Ovary (tissue), 9 donors: ENCODE results near the gene ARHGEF11. TPM values are rescaled to one million over a fixed set of nuclear protein-coding genes. Genes with fewer than 3 reads are reported as not detected.
A peak's percentile ranks its signal among the peaks of the same experiment; 100 is the strongest.

Experiments used
- DNase-seq, 5 donors: peaks; one replicate each; pipeline ENCODE4 v3.0.0-alpha.2; 2019 to 2020
- H3K27ac ChIP-seq, 2 donors: fragments of 200-600 bp; one replicate each; pipeline versions ENCODE4 v1.5.1 to v1.8.0; 2019 to 2022
- H3K27me3 ChIP-seq: fragments of 200-600 bp; one replicate; pipeline ENCODE4 v1.8.0; 2022
- H3K36me3 ChIP-seq: fragments of 200-600 bp; sonication (generic); one replicate; pipeline ENCODE4 v1.5.1; 2019
- H3K4me1 ChIP-seq: one replicate; pipeline ENCODE4 v1.8.1; 2013; ENCODE audit warnings: mild to moderate bottlenecking, moderate library complexity; ENCODE audit not compliant: insufficient read depth
- H3K4me3 ChIP-seq: fragments of 200-600 bp; sonication (generic); one replicate; pipeline ENCODE4 v1.5.1; 2017
- H3K9me3 ChIP-seq, 2 donors: fragments of 200-600 bp in 1 of 2; sonication (generic) in 1 of 2; one replicate each; pipeline versions ENCODE4 v1.5.1 to v1.8.1; 2013 to 2019; ENCODE audit warnings: mild to moderate bottlenecking in 1 of 2, moderate library complexity in 1 of 2
- EP300 ChIP-seq: sonication (generic); formaldehyde crosslinking; IDR thresholded peaks from one replicate; pipeline ENCODE4 v1.6.1; 2017; ENCODE audit warnings: antibody characterized with exemption
- POLR2A ChIP-seq: fragments of 450-650 bp; IDR thresholded peaks from one replicate; pipeline ENCODE4 v1.6.1; 2017; ENCODE audit warnings: antibody characterized with exemption, mild to moderate bottlenecking, moderate library complexity
- WGBS, 3 donors: extraction: QIAGEN DNeasy Blood & Tissue Kit in 1 of 3; methylation state at CpG; one replicate each; pipeline versions ENCODE4 v1.1.5 to v1.1.7; 2013 to 2017; 5-methylcytosine and 5-hydroxymethylcytosine counted together
- intact Hi-C, 4 donors: fragments of 100-400 bp; cut with DNase I; formaldehyde crosslinking; loops; one replicate each; pipeline versions ENCODE4 v1.11.0 to v1.15.1; 2022 to 2023
- polyA plus RNA-seq, 2 donors: library from polyadenylated mRNA; stranded (reverse); fragments of 200-250 nt in 1 of 2; fragments of 350-450 nt in 1 of 2; fragmentation: Illumina TruSeq in 1 of 2; extraction: RNeasy Lipid Tissue Mini Kit (QIAGEN cat#74804) in 1 of 2; gene quantifications; one replicate each; pipeline ENCODE4 v1.2.3, GENCODE V29; 2013 to 2014
- total RNA-seq, 7 donors: library from RNA; depleted of rRNA in 2 of 7; stranded (reverse); fragments of >200 nt in 2 of 7; fragmentation: NEBNext Ultra II Directional in 3 of 7; extraction: Animal tissue kit (Norgen Biotek cat#: 25700) in 3 of 7; gene quantifications; one replicate each; pipeline versions ENCODE4 v1.1.0 to v1.2.4, GENCODE V29; 2016 to 2023
- TF ChIP-seq, protein P1 (sequence below), 3 donors: fragments of 450-650 bp in 2 of 3; fragments of 200-600 bp in 1 of 3; IDR thresholded peaks; one replicate each; pipeline versions ENCODE4 v1.5.1 to v1.8.0; 2016 to 2022; ENCODE audit warnings: antibody characterized with exemption in 3 of 3, mild to moderate bottlenecking in 1 of 3
- donor health status: DM: no; HTN: no; CAD: no; lungs with moderate emphysema.
- donor health status: DM: no; HTN: no; CAD: no.
- donor health status: Bipolar disorder and iron deficiency.
- donor health status: DM: yes; HTN: yes; CAD: no.
- donor health status: DM: no; HTN: no; CAD: no.
- donor health status: DM: yes; HTN: yes; CAD: no.

The ARHGEF11 gene
- total and polyA plus RNA-seq, 9 donors: 14.3 to 43.9 (median 26.8) TPM

DNA sequence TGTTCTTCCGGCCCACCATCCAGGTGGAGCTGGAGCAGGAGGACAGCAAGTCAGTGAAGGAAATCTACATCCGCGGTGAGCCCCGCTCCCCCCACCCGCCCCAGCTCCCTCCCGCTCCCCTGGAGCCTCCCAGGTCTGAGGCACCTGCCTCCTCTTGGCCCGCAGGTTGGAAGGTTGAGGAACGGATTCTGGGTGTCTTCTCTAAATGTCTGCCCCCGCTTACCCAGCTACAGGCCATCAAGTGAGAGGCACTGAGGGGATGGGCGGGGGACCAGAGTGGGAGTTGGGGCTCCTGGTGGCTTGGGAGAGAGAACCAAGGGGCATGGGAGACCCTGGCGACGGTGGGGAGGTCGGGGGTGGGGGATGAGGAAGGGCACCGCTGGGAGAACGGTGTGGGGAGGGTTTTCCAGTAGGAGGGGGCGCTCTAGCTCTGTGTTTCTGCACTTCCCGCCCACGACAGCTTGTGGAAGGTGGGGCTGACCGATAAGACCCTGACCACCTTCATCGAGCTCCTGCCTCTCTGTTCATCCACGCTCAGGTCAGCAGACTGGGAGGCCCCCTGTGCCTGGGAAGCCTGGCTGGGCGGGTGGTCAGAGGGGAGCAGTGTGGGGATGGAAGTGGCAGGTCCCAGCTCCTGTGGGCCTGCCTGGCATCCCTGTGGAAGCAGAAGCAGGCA, 120.9 kb downstream of the ARHGEF11 start:
- no peak for DNase-seq
- Histone ChIP-seq H3K36me3 (no peaks in the 10 kb centered on the region), H3K27ac (no peak overlapping the region), H3K9me3 (no peaks in the 10 kb centered on the region), H3K4me3 (no peak overlapping the region), H3K27me3 (peaks cover 4% of the 10 kb centered on the region), H3K4me1 (peaks cover 12% of the 10 kb centered on the region)
- intact Hi-C loops: no loop called here
- 48 to 60% (median 52%) methylated on average over 20 to 22 of the region's 22 CpGs for WGBS, 3 donors
- TF ChIP-seq POLR2A: no peak
- TF ChIP-seq, protein P1, sequence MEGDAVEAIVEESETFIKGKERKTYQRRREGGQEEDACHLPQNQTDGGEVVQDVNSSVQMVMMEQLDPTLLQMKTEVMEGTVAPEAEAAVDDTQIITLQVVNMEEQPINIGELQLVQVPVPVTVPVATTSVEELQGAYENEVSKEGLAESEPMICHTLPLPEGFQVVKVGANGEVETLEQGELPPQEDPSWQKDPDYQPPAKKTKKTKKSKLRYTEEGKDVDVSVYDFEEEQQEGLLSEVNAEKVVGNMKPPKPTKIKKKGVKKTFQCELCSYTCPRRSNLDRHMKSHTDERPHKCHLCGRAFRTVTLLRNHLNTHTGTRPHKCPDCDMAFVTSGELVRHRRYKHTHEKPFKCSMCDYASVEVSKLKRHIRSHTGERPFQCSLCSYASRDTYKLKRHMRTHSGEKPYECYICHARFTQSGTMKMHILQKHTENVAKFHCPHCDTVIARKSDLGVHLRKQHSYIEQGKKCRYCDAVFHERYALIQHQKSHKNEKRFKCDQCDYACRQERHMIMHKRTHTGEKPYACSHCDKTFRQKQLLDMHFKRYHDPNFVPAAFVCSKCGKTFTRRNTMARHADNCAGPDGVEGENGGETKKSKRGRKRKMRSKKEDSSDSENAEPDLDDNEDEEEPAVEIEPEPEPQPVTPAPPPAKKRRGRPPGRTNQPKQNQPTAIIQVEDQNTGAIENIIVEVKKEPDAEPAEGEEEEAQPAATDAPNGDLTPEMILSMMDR (IDR thresholded peaks at IDR 0.05): no peak
- TF ChIP-seq EP300: no peak

DNA sequence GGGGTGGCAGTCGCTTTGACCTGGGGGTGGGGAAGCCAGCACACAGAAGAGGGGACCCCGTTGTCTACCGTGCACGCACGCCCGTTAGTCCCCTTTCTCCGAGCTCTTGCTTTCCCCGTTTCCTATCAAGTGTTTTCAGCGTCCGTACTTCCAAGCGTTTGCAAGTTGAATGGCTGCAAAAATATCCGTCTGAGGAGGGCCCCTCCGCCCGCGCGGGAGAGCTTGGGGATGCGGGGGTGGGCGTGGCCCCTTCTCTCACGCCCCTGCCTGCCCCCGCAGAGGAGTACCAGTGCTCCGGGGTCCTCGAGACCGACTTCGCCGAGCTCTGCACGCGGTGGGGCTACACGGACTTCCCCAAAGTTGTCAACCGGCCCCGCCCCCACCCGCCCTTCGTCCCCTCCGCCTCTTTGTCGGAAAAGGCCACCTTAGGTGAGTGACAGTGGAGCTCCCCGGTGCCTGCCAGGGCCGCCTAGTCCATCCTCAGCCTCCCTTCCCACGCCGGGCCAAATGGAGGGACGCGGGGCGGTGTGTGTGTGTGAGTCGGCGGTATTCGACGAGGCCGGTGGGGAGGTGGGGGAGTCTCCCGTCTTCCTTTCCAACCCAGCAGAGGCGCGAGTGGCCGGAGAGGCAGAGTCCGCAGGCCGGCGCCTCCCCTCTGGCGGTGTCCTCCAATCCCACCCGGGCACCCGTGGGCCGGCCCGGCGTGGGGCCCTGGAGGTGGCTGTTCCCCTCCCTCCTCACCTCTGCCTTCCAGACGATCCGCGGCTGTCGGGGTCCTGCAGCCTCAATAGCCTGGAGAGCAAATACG, 121.7 kb downstream of the ARHGEF11 start:
- no peak overlapping the region for H3K4me3 ChIP-seq
- H3K4me1 ChIP-seq: peaks cover 12% of the 10 kb centered on the region
- intact Hi-C loops: no loop called here
- WGBS, 3 donors: 2 to 4% (median 4%) methylated on average over 56 to 64 of the region's 64 CpGs
- peak in 1 of 5 donors; percentile 55 for DNase-seq
- H3K9me3 ChIP-seq: no peaks in the 10 kb centered on the region
- H3K36me3 ChIP-seq: no peaks in the 10 kb centered on the region
- TF ChIP-seq, protein P1 (IDR thresholded peaks at IDR 0.05): no peak
- no peak for TF ChIP-seq POLR2A
- TF ChIP-seq EP300: no peak
- no peak overlapping the region for H3K27ac ChIP-seq
- peaks cover 4% of the 10 kb centered on the region for H3K27me3 ChIP-seq

DNA sequence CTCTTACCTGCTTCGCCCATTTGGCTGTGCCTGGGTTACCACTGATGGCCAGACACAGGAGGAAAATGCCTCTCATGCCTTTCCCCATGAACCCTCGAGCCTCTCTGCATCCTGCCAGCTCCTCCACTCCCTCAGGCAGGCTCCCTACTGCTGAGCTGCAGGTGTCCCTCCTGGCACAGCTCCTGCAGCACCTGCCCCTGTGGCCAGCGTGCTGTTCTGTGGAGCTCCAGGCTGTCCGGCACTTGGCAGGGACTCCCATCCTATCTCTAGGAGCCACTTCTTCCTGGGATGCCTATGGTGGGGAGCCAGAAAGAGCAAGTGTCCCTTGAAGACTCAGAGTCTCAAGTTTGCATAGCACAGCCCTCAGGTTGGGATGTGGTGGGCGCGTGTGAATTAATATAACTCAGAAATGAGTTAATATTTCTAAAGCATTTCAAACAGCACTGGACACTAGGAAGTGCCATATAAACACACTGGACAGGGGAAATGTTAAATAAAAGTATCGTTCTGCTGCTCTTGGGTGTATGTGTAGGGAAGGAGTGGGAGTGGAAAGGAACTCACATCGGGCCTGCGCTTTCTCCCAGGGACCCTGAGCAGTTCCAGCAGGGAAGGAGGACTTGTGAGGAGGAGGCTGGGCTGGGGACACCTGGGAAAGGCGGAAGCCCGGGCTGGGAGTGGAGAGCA, 122.4 kb downstream of the ARHGEF11 start:
- WGBS, 3 donors: 19 to 25% (median 22%) methylated on average over 11 of the region's 11 CpGs
- no peak for DNase-seq
- TF ChIP-seq EP300 (no peak), POLR2A (no peak)
- TF ChIP-seq, protein P1 (IDR thresholded peaks at IDR 0.05): no peak
- no peak overlapping the region for H3K4me3 ChIP-seq
- H3K4me1 ChIP-seq: peaks cover 12% of the 10 kb centered on the region
- H3K27me3 ChIP-seq: peaks cover 4% of the 10 kb centered on the region
- H3K27ac ChIP-seq: no peak overlapping the region
- H3K9me3 ChIP-seq: no peaks in the 10 kb centered on the region
- intact Hi-C loops: no loop called here
- no peaks in the 10 kb centered on the region for H3K36me3 ChIP-seq

DNA sequence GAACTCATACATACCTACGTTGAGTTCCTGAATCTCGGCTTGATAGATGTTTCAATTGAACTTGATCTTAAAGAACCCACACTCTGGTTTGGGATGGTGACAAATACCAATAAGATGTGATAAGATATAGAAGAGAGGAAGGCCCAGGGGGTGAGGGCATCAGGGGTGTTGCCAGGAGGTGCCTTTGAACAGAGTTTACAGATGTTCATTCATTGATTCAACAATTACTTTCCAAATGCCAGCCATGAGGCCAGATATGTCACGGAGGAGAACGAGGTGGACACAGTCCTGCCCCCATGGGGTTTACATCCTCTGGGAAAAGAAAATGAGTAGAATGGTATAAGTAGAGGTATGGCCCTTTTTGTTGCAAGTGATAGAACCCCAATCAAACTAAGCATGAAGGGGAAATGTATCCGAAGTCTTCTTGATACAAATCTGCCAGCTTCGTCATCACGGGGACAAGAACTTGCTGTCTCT, 124.5 kb downstream of the ARHGEF11 start:
- no peak overlapping the region for H3K27ac ChIP-seq
- intact Hi-C loops: no loop called here

More for the DNA sequence above, 124.5 kb downstream of the ARHGEF11 start:
- H3K4me1 ChIP-seq: peaks cover 7% of the 10 kb centered on the region
- no peak overlapping the region for H3K4me3 ChIP-seq
- TF ChIP-seq POLR2A: no peak
- no peak for TF ChIP-seq EP300
- TF ChIP-seq, protein P1 (IDR thresholded peaks at IDR 0.05): no peak
- H3K36me3 ChIP-seq: no peaks in the 10 kb centered on the region
- WGBS, 3 donors: 69 to 73% (median 69%) methylated on average over 7 of the region's 7 CpGs
- no peak for DNase-seq
- H3K27me3 ChIP-seq: peaks cover 4% of the 10 kb centered on the region
- H3K9me3 ChIP-seq: no peaks in the 10 kb centered on the region
